UCSD-AML1 (cell line): Measurements from ENCODE around the gene FANK1.
"Not testable (repeated sequence)": the region's sequence is repeated elsewhere in the genome, so short reads cannot be mapped to it uniquely, and the experiment has no call there.

Source experiments
- DNase-seq: peaks from one replicate; lab custom pipeline; 2025; ENCODE audit not compliant: unreplicated experiment; lab: John Stamatoyannopoulos, UW

The FANK1 gene

DNA sequence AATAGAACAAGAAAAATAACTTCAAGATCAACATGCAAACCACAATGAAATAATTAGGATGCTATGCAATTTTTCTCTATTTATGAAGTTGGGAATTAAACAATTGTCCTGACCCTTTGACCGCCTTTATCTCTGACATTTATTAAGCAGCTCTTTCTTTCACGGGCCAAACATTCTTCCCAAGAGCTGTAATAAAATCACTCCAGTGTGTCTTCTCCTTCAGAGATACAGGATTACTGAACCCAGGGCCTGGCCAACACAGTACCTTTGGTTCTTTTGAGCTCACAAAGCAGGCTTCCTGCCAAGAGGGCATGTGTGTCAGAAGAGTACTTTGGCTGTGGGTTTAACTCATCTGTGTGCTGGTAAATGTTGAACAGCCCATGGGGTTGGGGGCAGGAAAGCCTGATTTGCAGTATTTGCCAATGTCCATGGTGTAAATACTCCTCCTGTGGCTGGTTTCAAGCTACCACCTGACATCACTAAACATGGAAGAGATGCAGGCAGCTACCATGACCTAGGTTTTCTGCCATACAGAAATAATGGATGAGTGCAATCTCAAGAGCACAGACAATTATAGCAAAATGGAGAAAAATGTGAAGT, 121.7 kb downstream of the FANK1 start:
- no peak for DNase-seq

GRCh38 chr10:126021833-126022500, 125.6 kb downstream of the FANK1 start:
- no peak for DNase-seq

DNA sequence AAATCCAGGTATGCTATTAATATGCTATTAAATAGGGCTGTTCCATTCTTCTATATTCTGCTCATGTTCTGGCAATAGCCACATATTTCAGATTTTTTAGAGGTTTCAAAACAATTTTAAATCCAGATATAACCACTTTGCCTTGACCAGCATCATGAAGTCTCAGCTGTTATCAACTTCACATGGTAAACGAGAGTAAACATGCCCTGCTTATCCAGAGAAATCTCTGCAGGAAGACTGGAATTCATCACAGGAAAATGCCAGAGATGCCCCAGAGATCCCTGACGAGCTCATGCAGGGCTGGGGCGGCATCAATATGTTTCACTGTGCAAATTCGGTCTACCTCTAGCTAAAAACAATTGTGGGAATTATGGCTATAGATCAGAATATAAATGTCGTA, 126.5 kb downstream of the FANK1 start:
- DNase-seq = no peak

GRCh38 chr10:126027692-126028091, 131.3 kb downstream of the FANK1 start:
- no peak for DNase-seq

DNA sequence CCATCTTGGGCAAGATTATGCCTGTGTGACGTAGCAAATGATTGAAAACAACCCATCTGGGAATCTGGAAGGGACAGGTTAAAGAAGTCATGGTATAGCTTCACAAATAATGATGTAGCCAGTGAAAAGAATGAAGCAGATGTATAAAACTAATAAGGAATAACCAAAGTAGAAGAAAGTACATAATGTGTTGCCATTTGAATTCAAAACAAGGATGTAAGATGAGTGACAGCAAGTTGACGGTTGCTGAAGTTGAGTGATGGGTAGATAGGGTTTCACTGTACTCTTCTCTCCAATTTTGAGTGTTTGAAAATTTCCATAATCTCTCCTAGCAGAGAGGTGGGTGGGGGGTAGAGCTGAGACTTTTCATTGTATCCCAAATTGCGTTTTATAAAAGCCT, 133.6 kb downstream of the FANK1 start:
- DNase-seq = no peak

DNA sequence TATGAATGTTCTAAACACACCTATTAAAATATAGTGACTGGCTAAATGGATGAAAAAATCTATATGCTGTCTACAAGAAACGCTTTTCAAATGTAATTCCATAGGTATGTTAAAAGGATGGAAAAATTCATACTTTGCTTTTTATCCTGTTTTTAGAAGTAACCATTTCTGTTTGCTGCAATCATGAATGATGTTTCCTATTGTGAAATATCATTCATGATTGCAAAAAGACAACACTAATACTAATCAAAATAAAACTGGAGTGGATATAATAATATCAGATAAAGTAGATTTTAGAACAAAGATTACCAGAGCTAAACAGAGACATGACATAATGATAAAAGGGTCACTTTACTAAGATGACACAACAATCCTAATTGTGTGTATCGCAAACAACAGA, 138.2 kb downstream of the FANK1 start:
- DNase-seq = no peak

DNA sequence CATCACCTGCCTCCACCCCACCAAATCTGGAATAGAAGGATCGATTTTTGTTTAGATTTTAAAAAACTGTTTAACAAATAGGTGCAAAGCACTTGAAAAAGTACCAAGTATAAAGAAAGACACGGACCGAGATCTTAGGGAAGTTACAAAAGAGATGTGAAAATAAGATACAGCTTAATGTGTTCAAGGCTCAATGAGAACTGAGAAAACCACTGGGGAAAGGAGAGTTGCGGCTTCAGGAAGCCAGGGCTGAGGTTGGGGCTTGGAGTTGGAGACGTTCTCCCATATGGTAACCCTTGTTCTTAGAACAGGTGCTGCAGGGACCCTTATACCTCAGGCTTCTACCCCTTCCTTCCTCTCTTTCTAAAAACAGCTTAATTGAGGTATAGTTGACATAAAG, 140.2 kb downstream of the FANK1 start:
- DNase-seq = no peak

DNA sequence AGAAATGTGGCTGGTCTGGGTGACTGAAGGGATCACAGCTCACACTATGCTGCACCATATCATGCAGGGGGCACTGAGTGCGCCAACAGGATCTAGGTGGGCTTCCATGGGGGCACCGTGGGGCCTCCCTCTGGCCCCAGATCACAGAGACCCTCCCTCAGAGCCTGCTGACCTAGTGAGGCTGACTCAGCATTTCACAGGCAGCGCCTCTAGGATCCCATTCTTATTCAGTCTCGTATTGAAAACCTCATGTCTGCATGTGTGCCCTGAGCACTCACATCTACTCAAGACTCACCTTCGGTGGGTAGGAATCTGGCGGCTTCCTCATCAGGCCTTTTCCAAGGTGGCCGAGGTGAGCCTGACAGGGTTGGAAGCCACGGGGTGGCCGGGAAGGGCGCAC, 141.6 kb downstream of the FANK1 start:
- no peak for DNase-seq

DNA sequence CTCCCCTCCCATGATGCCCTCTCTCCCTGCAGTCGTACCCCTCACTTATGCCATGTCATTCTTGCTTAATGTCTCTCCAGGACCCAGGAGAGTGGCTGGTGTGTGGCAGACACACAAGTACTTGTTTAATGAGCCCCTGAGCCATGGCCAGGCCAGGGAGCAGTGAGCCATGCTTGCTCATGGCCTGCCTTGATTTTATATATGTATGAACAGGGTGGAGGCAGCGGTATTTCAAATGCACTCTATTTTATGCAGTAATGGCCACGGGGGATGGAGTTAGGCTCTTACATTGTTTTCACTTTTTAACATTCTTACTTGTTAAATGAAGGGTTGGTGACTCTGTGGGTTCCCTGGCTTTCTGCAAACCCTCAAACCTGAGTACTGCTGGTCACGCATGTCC, 144.8 kb downstream of the FANK1 start:
- DNase-seq = no peak

GRCh38 chr10:126041804-126042231, 145.5 kb downstream of the FANK1 start:
- peak; percentile 86 for DNase-seq

DNA sequence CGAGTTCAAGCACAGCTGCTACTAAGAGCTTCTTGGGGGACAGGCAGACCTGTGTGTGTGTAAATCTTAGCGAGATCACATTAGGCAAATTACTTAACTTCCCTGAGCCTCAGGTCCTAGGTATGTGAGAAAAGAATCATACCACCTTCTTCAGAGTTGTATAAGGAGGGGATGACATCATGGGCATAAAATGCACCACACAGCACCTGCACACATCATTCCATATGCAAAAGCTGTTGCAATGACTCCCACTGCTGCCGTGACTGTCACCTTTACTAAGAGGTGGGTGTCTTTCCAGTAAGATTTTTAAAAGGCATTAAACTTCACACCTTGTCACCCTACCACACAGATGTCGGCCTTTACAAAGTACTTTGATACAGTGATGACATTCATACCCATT, 146.0 kb downstream of the FANK1 start:
- DNase-seq = no peak

DNA sequence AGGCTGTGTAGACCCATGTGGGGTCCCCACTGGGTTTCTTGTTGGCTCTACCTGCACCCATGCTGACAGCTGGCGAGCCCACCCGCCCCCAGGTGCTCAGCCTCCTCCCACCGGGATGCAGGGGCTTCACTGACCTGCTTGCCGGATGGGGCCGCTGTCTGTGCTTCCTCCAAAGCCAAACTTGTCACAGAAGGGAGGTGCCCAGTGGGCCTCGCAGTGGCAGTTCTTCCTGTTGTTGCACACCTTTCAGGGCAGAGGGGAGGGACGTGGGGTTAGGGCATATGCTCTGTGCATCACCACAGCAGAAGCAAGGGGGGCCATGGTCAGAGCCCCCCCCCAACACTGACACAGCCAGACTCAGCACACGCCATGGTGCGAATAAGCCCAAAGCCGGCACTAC, 146.5 kb downstream of the FANK1 start:
- DNase-seq = no peak

DNA sequence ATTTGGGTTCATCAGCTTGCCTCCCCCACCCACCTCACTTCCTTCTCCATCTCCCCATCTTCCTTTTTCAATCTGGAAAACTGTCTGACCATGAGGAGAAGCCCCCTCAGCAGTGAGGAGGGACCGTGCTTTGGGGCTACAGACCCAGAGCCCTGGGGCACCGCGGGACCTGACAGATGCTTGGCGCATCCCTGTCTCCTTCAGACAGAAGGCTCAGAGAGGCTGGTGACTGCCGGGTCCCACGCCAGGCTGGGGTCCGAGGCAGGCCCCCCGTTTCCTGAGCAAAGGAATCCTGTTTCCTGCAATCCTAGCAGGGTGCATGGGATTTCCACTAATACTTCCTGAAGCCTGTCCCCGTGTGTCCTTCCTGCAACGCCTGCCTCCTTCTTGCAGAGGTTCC, 147.0 kb downstream of the FANK1 start:
- DNase-seq = no peak

GRCh38 chr10:126045861-126046260, 149.5 kb downstream of the FANK1 start:
- no peak for DNase-seq

DNA sequence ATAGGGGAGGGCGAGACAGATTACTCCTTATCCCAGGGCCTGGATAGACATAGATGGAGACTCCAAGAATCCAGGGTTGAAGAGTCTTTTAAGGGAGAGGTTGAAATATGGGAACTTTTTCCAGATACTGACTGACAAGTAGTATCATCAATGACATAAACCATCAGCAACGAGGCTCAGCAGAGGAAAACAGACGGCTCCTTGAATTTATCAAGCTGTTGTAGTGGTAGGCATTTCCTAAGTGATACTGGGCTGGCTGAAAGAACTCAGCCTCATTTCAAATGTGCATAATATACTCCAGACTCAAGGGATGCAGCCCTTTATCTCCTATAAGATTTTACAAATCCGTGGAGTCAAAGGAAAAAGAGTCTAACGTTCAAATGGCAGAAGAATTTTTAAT, 150.5 kb downstream of the FANK1 start:
- no peak for DNase-seq

- DNase-seq = not testable (repeated sequence)
Measured at GRCh38 chr10:126047749-126048148, 151.4 kb downstream of the FANK1 start.

DNA sequence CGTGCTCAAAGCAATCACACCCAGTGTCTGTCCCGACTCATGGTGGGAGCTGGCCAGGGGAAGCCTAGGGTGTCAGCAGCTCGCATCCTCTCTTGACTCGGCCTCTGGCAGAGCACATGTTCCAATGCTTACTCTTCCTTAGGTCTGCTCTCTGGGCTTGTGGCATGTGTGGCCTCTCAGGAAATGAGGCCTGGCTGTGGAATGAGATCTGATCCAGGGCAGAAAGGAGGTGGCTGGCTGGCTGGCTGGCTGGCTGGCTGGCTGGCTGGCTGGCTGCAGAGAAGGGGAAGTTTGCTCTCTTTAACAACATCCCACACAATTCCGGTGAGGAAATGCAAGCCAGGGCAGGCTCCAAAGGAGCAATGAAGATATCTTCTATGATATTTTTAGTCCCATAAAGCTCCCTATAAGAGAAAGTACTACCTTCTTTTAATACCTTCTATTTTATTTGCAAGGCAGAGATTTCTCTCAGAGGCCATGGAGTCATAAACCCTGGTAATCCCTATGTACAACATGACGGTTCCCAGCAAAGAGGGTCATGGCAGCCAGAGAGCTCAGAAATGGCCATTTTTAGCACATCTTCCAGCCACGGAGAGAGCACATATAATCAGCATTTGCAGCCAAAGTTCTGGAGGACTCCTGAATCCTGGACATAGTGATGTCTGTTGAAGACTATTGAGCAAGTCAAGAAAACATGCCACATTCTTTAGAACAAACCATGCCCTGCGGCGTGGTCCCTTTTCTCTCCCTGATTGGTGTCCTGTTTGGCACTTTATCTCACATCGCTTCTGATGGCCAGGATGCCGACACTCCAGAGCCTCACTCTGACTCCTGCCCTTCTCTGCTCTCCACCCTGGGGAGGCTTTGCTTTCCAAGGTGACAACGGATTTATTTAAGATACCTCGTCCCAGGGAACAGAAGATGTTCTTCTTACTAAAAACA, 153.7 kb downstream of the FANK1 start:
- peak; percentile 83 for DNase-seq

DNA sequence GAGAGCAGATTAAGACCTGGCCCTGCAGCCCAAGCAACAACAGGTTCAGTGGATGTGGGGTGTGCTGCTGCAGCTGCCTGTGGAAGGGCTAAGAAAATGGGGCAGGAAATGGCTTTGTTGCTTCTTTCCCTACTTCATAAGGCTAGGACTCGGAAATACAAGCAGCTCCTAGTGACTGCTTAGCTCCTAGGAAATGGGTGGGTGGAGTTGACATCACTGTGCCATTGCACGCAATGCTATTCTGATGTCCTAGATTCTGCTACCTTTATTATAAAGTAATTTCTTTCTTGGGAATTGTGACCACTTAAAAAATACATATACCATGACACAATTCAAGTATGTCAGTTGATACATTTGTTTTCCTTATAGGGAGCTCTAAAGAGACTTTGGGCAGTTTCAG, 155.8 kb downstream of the FANK1 start:
- no peak for DNase-seq

GRCh38 chr10:126054191-126054590, 157.8 kb downstream of the FANK1 start:
- DNase-seq = no peak

GRCh38 chr10:126057494-126057893, 161.1 kb downstream of the FANK1 start:
- DNase-seq = no peak

GRCh38 chr10:126058104-126058503, 161.7 kb downstream of the FANK1 start:
- no peak for DNase-seq

- DNase-seq = no peak
Measured at GRCh38 chr10:126058507-126058906, 162.1 kb downstream of the FANK1 start.
